ENCODE measurements around the gene NHSL2.
A peak's percentile ranks its signal among the peaks of the same experiment; 100 is the strongest.

Gene NHSL2

GRCh38 chrX:72126048-72126415, 215.4 kb downstream of the NHSL2 start:
- no peak for DNase-seq (ENCODE audit: extremely low read depth in 1 of 2, low read depth in 1 of 2)

GRCh38 chrX:72126539-72127140, 216.0 kb downstream of the NHSL2 start:
- peak; percentile 61 to 66 for DNase-seq (ENCODE audit: extremely low read depth in 1 of 2, low read depth in 1 of 2)

GRCh38 chrX:72127332-72127731, 216.7 kb downstream of the NHSL2 start:
- no peak for DNase-seq (ENCODE audit: extremely low read depth in 1 of 2, low read depth in 1 of 2)

- no peak for DNase-seq (ENCODE audit: extremely low read depth in 1 of 2, low read depth in 1 of 2)
Measured at GRCh38 chrX:72128183-72128834, 217.7 kb downstream of the NHSL2 start.

- no peak for DNase-seq (ENCODE audit: extremely low read depth in 1 of 2, low read depth in 1 of 2)
Measured at GRCh38 chrX:72128881-72129280, 218.2 kb downstream of the NHSL2 start.

GRCh38 chrX:72129661-72130060, 219.0 kb downstream of the NHSL2 start:
- DNase-seq (ENCODE audit: extremely low read depth in 1 of 2, low read depth in 1 of 2), result no peak

GRCh38 chrX:72130156-72130761, 219.6 kb downstream of the NHSL2 start:
- no peak for DNase-seq (ENCODE audit: extremely low read depth in 1 of 2, low read depth in 1 of 2)

GRCh38 chrX:72130762-72131250, 220.2 kb downstream of the NHSL2 start:
- no peak for DNase-seq (ENCODE audit: extremely low read depth in 1 of 2, low read depth in 1 of 2)

- DNase-seq (ENCODE audit: extremely low read depth in 1 of 2, low read depth in 1 of 2), result peak; percentile 21 to 25
Measured at GRCh38 chrX:72131317-72132294, 221.0 kb downstream of the NHSL2 start, which contains the start of gene RTL5. RTL5 (minus strand) TSS chrX:72131915.

- no peak for DNase-seq (ENCODE audit: extremely low read depth in 1 of 2, low read depth in 1 of 2)
Measured at GRCh38 chrX:72132456-72132855, 221.8 kb downstream of the NHSL2 start.

GRCh38 chrX:72133851-72134546, 223.4 kb downstream of the NHSL2 start:
- DNase-seq (ENCODE audit: extremely low read depth in 1 of 2, low read depth in 1 of 2), result no peak

- no peak for DNase-seq (ENCODE audit: extremely low read depth in 1 of 2, low read depth in 1 of 2)
Measured at GRCh38 chrX:72137846-72138495, 227.3 kb downstream of the NHSL2 start.

- no peak for DNase-seq (ENCODE audit: extremely low read depth in 1 of 2, low read depth in 1 of 2)
Measured at GRCh38 chrX:72139538-72139937, 228.9 kb downstream of the NHSL2 start.

- DNase-seq (ENCODE audit: extremely low read depth in 1 of 2, low read depth in 1 of 2), result no peak
Measured at GRCh38 chrX:72141372-72142004, 230.8 kb downstream of the NHSL2 start.

GRCh38 chrX:72142094-72142793, 231.6 kb downstream of the NHSL2 start:
- no peak for DNase-seq (ENCODE audit: extremely low read depth in 1 of 2, low read depth in 1 of 2)

GRCh38 chrX:72142794-72143608, 232.4 kb downstream of the NHSL2 start:
- no peak for DNase-seq (ENCODE audit: extremely low read depth in 1 of 2, low read depth in 1 of 2)

- DNase-seq (ENCODE audit: extremely low read depth in 1 of 2, low read depth in 1 of 2), result no peak
Measured at GRCh38 chrX:72143609-72143907, 232.9 kb downstream of the NHSL2 start.

GRCh38 chrX:72145181-72145580, 234.5 kb downstream of the NHSL2 start:
- no peak for DNase-seq (ENCODE audit: extremely low read depth in 1 of 2, low read depth in 1 of 2)

Data from activated CD8-positive, alpha-beta memory T cell treated with anti-CD3 and anti-CD28 coated beads for 1 hour (primary cell).